MV-4-11 (cell line): Measurements from ENCODE around the gene PDRG1.

Experiments used
- DNase-seq: peaks from one replicate; lab custom pipeline; 2025; lab: John Stamatoyannopoulos, UW

PDRG1 gene

GRCh38 chr20:31907046-31907445 lies 44.8 kb downstream of the PDRG1 start:
- DNase-seq, result no peak

GRCh38 chr20:31906001-31906400 lies 45.8 kb downstream of the PDRG1 start:
- DNase-seq, result no peak

- no peak for DNase-seq
These were observed 48.0 kb downstream of the PDRG1 start for GRCh38 chr20:31903627-31904386.

- DNase-seq, result no peak
These were observed 50.2 kb downstream of the PDRG1 start for GRCh38 chr20:31901615-31902014.

GRCh38 chr20:31897541-31897940 lies 54.3 kb downstream of the PDRG1 start:
- no peak for DNase-seq

- DNase-seq, result no peak
These were observed 55.8 kb downstream of the PDRG1 start for GRCh38 chr20:31896049-31896448.

- peak; percentile 77 for DNase-seq
These were observed 56.7 kb downstream of the PDRG1 start for GRCh38 chr20:31894980-31895675.
